Esophagus squamous epithelium (tissue), 5 donors: Measurements from ENCODE around the gene CALM1. TPM values are rescaled to one million over a fixed set of nuclear protein-coding genes. Genes with fewer than 3 reads are reported as not detected.

Experiments used
- DNase-seq: peaks from one replicate; lab custom pipeline; 2025; lab: John Stamatoyannopoulos, UW
- H3K27ac ChIP-seq, 4 donors: fragments of 200-600 bp; sonication (generic); one replicate each; pipeline ENCODE4 v1.5.1; 2016 to 2019; ENCODE audit warnings: mild to moderate bottlenecking in 1 of 4
- H3K27me3 ChIP-seq, 4 donors: fragments of 200-600 bp; sonication (generic); 1 replicate in 3 of 4; 2 replicates in 1 of 4; pipeline versions ENCODE4 v1.5.1 to v1.6.0; 2017 to 2021; ENCODE audit warnings: antibody characterized with exemption in 1 of 4
- H3K36me3 ChIP-seq, 3 donors: fragments of 200-600 bp; sonication (generic); one replicate each; pipeline ENCODE4 v1.5.1; 2016 to 2019
- H3K4me1 ChIP-seq, 3 donors: fragments of 200-600 bp; sonication (generic); one replicate each; pipeline ENCODE4 v1.5.1; 2017 to 2019
- H3K4me3 ChIP-seq, 4 donors: fragments of 200-600 bp; sonication (generic); 1 replicate in 3 of 4; 2 replicates in 1 of 4; pipeline ENCODE4 v1.5.1; 2016 to 2019; ENCODE audit warnings: mild to moderate bottlenecking in 2 of 4, moderate library complexity in 1 of 4
- H3K9me3 ChIP-seq, 3 donors: fragments of 200-600 bp; sonication (generic); one replicate each; pipeline ENCODE4 v1.5.1; 2016 to 2019
- POLR2A ChIP-seq, 4 donors: fragments of 450-650 bp; IDR thresholded peaks; one replicate each; pipeline ENCODE4 v1.6.1; 2017; ENCODE audit warnings: antibody characterized with exemption in 4 of 4, mild to moderate bottlenecking in 4 of 4, moderate library complexity in 3 of 4
- WGBS, 2 donors: methylation state at CpG; one replicate each; pipeline ENCODE4 v1.1.5; 2018; 5-methylcytosine and 5-hydroxymethylcytosine counted together
- intact Hi-C: fragments of 100-400 bp; cut with DNase I; formaldehyde crosslinking; loops from one replicate; pipeline ENCODE4 v1.15.0; 2022
- total RNA-seq, 4 donors: library from RNA; depleted of rRNA; stranded (reverse); fragments of >200 nt; gene quantifications; one replicate each; pipeline ENCODE4 v1.1.0, GENCODE V29; 2016
- TF ChIP-seq, protein P1 (sequence below), 6 experiments: fragments of 450-650 bp in 4 of 6; fragments of 200-600 bp in 2 of 6; sonication (generic) in 2 of 6; IDR thresholded peaks; one replicate each; pipeline ENCODE4 v1.5.1; 2016 to 2019; ENCODE audit warnings: antibody characterized with exemption in 6 of 6, mild to moderate bottlenecking in 4 of 6, moderate library complexity in 4 of 6
- donor health status: DM: yes; HTN: yes; CAD: no.

The CALM1 gene
- total RNA-seq, 4 donors from 2014 or later: 329 to 554 (median 426) TPM

DNA sequence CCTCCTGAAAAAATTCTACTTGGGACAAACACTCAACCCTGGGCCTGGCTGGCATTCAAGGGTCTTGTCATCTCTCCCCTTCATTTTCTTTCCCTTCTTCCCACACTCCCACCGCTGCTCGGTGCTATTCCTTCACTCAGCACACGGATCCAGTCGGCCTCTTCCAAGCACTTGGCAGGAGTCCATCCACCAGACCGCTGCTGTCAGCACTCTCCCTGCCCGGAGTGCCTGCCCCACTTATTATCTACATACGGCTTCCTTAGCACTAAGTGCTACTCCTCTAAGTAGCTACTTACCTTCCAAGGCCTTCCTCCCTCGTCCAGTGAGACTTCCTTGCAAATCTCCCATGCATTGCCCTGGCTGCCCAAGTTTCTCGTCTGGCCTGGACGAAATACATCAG lies 29.8 kb downstream of the CALM1 start:
- H3K36me3 ChIP-seq: no peaks in the 10 kb centered on the region
- H3K9me3 ChIP-seq: no peaks in the 10 kb centered on the region
- TF ChIP-seq POLR2A (IDR thresholded peaks at IDR 0.05): no peak
- TF ChIP-seq, protein P1, sequence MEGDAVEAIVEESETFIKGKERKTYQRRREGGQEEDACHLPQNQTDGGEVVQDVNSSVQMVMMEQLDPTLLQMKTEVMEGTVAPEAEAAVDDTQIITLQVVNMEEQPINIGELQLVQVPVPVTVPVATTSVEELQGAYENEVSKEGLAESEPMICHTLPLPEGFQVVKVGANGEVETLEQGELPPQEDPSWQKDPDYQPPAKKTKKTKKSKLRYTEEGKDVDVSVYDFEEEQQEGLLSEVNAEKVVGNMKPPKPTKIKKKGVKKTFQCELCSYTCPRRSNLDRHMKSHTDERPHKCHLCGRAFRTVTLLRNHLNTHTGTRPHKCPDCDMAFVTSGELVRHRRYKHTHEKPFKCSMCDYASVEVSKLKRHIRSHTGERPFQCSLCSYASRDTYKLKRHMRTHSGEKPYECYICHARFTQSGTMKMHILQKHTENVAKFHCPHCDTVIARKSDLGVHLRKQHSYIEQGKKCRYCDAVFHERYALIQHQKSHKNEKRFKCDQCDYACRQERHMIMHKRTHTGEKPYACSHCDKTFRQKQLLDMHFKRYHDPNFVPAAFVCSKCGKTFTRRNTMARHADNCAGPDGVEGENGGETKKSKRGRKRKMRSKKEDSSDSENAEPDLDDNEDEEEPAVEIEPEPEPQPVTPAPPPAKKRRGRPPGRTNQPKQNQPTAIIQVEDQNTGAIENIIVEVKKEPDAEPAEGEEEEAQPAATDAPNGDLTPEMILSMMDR (IDR thresholded peaks at IDR 0.05): no peak
- no peak overlapping the region for H3K27ac ChIP-seq
- H3K27me3 ChIP-seq: no peaks in the 10 kb centered on the region
- 47 to 58% methylated on average over 10 of the region's 10 CpGs for WGBS, 2 donors
- DNase-seq: no peak
- peaks cover 0 to 22% (median 0%) of the 10 kb centered on the region in 3 donors for H3K4me1 ChIP-seq
- no peak overlapping the region for H3K4me3 ChIP-seq
- intact Hi-C loops: no loop called here

DNA sequence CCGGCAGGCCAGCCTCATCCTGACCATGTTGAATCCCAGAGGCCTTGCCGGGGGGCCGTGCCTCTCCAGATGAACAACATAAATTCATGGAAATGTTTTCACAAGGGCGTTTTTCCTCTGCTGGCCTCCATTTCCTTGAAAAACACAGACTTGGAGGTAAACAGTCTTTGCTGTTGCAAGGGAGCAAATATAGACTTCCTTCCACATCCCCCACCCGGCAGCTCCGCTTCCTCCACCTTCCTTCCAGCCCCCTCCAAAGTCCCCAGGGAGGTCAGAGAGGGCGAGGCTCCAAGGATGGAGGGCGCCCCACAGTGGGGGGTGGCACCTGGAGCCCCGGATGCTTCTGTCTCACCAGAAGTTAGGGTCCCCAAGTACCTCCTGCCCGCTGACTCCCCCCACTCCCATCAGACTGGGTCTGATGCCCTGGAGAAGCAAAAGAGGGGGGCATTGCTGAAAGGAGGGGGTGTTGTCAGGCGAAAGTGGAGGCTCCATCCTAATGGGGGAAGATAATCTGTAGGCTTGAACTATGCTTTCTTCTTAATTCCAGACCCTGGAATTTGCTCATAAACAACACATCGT lies 31.1 kb downstream of the CALM1 start:
- H3K27me3 ChIP-seq: no peaks in the 10 kb centered on the region
- no peaks in the 10 kb centered on the region for H3K36me3 ChIP-seq
- DNase-seq: no peak
- peaks cover 0 to 20% (median 0%) of the 10 kb centered on the region in 3 donors for H3K4me1 ChIP-seq
- H3K4me3 ChIP-seq: no peak overlapping the region
- no peaks in the 10 kb centered on the region for H3K9me3 ChIP-seq
- intact Hi-C loops: no loop called here
- H3K27ac ChIP-seq: no peak overlapping the region
- TF ChIP-seq POLR2A (IDR thresholded peaks at IDR 0.05): no peak
- TF ChIP-seq, protein P1 (IDR thresholded peaks at IDR 0.05): no peak
- 59 to 69% methylated on average over 8 to 12 of the region's 12 CpGs for WGBS, 2 donors

DNA sequence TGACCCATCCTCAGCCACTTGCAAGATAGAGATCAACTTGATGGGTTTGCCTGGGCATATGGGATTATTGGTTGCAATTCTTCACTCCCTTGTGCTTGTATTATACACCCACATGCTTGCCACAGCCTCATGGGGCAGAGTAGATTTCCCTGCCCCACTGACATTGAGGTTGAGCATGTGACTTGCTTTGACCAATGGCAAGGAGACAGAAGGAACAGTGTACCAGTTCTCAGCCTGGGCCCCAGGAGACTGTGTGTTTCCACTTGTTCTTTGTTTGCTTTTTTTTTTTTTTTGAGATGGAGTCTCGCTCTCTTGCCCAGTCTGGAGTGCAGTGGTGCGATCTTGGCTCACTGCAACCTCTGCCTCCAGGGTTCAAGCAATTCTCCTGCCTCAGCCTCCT lies 31.8 kb downstream of the CALM1 start:
- H3K27ac ChIP-seq: no peak overlapping the region
- H3K9me3 ChIP-seq: no peaks in the 10 kb centered on the region
- no peak for DNase-seq
- TF ChIP-seq, protein P1 (IDR thresholded peaks at IDR 0.05): no peak
- TF ChIP-seq POLR2A (IDR thresholded peaks at IDR 0.05): no peak
- H3K4me3 ChIP-seq: no peak overlapping the region
- H3K36me3 ChIP-seq: no peaks in the 10 kb centered on the region
- intact Hi-C loops: no loop called here
- peaks cover 0 to 12% (median 0%) of the 10 kb centered on the region in 3 donors for H3K4me1 ChIP-seq
- no peaks in the 10 kb centered on the region for H3K27me3 ChIP-seq
- WGBS, 2 donors: 82 to 91% methylated on average over 2 of the region's 2 CpGs

DNA sequence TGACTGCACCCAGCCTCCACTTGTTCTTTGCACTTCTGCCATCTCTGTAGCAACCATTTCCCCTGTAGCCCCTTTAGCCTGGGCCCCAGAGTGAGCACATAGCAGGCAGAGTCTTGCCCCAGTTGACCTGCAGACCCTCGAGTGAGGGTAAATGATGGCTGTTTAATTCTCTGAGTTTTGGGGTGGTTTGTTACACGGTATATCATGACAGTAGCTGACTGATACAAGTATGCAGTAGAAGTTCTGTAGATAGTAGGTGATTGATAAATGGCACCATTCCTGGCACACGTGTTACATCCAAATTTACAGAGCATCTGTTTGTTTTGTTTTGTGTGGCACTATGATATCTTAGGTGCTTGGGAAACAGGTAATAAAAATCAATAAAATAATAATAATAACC lies 32.4 kb downstream of the CALM1 start:
- Histone ChIP-seq H3K36me3 (no peaks in the 10 kb centered on the region), H3K27me3 (no peaks in the 10 kb centered on the region), H3K4me1 (peaks cover 0 to 8% (median 0%) of the 10 kb centered on the region in 3 donors), H3K27ac (no peak overlapping the region), H3K9me3 (no peaks in the 10 kb centered on the region), H3K4me3 (no peak overlapping the region)
- TF ChIP-seq, protein P1 (IDR thresholded peaks at IDR 0.05): no peak
- no peak for TF ChIP-seq POLR2A (IDR thresholded peaks at IDR 0.05)
- DNase-seq: no peak
- 73 to 82% methylated on average over 3 of the region's 3 CpGs for WGBS, 2 donors
- intact Hi-C loops: no loop called here

DNA sequence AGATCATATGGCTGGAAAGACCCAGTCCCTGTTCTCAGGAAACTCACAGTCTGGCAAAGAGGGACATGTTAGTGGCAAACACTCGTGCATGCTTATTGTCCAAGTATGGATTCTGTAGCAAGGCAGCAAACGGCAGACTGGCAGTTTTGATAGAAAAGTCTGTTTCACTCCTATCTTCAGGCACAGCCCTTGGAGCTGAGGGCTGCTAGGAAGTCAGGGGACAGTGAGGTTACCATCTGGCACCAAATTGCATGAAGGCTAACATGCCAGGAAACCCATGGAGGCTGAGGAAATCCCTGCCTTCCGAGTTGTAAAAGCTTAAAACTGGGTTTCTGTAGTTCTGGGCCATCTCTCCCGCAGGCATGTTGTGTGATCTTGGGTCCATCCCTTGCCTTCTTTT lies 32.9 kb downstream of the CALM1 start:
- H3K36me3 ChIP-seq: no peaks in the 10 kb centered on the region
- H3K4me3 ChIP-seq: no peak overlapping the region
- no peaks in the 10 kb centered on the region for H3K27me3 ChIP-seq
- peaks cover 0 to 8% (median 0%) of the 10 kb centered on the region in 3 donors for H3K4me1 ChIP-seq
- WGBS, 2 donors: 71 to 80% methylated on average over 4 of the region's 4 CpGs
- intact Hi-C loops: no loop called here
- no peaks in the 10 kb centered on the region for H3K9me3 ChIP-seq
- no peak overlapping the region for H3K27ac ChIP-seq
- no peak for DNase-seq
- TF ChIP-seq POLR2A (IDR thresholded peaks at IDR 0.05): no peak
- TF ChIP-seq, protein P1 (IDR thresholded peaks at IDR 0.05): no peak
